RPMI8226 (cell line): Measurements from ENCODE around the gene GFI1B.

Experiments used
- DNase-seq: peaks from one replicate; pipeline ENCODE4 v3.0.0-alpha.2; 2015

Gene GFI1B

GRCh38 chr9:133023117-133023890 is 44.8 kb downstream of the GFI1B start:
- peak; percentile 81 for DNase-seq

- no peak for DNase-seq
These were observed 47.9 kb downstream of the GFI1B start for GRCh38 chr9:133026426-133026825.

GRCh38 chr9:133027134-133027533 is 48.6 kb downstream of the GFI1B start:
- no peak for DNase-seq

- DNase-seq, result no peak
These were observed 49.7 kb downstream of the GFI1B start for GRCh38 chr9:133028221-133028620.

- DNase-seq, result no peak
These were observed 51.5 kb downstream of the GFI1B start for GRCh38 chr9:133029994-133030316.

GRCh38 chr9:133030317-133031129 is 52.0 kb downstream of the GFI1B start, which contains the start of gene GTF3C5:
GTF3C5 (plus strand) TSS chr9:133030997; CDS start chr9:133031012, 15 bp downstream.
- DNase-seq, result peak; percentile 99

- no peak for DNase-seq
These were observed 52.6 kb downstream of the GFI1B start for GRCh38 chr9:133031130-133031422.

GRCh38 chr9:133031496-133031911 is 53.0 kb downstream of the GFI1B start:
- DNase-seq, result no peak

GRCh38 chr9:133032171-133032570 is 53.7 kb downstream of the GFI1B start:
- no peak for DNase-seq

- DNase-seq, result no peak
These were observed 57.2 kb downstream of the GFI1B start for GRCh38 chr9:133035669-133036068.

GRCh38 chr9:133037775-133038515 is 59.5 kb downstream of the GFI1B start:
- DNase-seq, result no peak

GRCh38 chr9:133040892-133041479 is 62.5 kb downstream of the GFI1B start:
- DNase-seq, result peak; percentile 48
